GM13976 (cell line): ENCODE results near the gene SRGAP1.

Experiments used
- DNase-seq: peaks from one replicate; pipeline ENCODE4 v3.0.0; 2012; ENCODE audit warnings: low spot score
- in situ Hi-C: fragments of 300-500 bp; cut with MboI; formaldehyde crosslinking; loops from one replicate; pipeline ENCODE4 v1.12.0; 2022; ENCODE audit warnings: low sequenced_read_pairs, mixed read lengths, inconsistent platforms; ENCODE audit not compliant: unreplicated experiment
- TF ChIP-seq, protein P1 (sequence below): IDR thresholded peaks from 2 replicates; pipeline ENCODE4 v1.5.1; 2012; ENCODE audit warnings: borderline replicate concordance, mild to moderate bottlenecking; ENCODE audit not compliant: insufficient read depth; ENCODE audit errors: extremely low read depth, missing control alignments, control extremely low read depth

The SRGAP1 gene

GRCh38 chr12:63997198-63997597 is 152.7 kb downstream of the SRGAP1 start:
- in situ Hi-C loops, result no loop called here
- no peak for DNase-seq
- TF ChIP-seq, protein P1, sequence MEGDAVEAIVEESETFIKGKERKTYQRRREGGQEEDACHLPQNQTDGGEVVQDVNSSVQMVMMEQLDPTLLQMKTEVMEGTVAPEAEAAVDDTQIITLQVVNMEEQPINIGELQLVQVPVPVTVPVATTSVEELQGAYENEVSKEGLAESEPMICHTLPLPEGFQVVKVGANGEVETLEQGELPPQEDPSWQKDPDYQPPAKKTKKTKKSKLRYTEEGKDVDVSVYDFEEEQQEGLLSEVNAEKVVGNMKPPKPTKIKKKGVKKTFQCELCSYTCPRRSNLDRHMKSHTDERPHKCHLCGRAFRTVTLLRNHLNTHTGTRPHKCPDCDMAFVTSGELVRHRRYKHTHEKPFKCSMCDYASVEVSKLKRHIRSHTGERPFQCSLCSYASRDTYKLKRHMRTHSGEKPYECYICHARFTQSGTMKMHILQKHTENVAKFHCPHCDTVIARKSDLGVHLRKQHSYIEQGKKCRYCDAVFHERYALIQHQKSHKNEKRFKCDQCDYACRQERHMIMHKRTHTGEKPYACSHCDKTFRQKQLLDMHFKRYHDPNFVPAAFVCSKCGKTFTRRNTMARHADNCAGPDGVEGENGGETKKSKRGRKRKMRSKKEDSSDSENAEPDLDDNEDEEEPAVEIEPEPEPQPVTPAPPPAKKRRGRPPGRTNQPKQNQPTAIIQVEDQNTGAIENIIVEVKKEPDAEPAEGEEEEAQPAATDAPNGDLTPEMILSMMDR, result no peak

- TF ChIP-seq, protein P1, result no peak
- no peak for DNase-seq
- in situ Hi-C loops, result no loop called here
Measured at GRCh38 chr12:63998584-63998983, 154.1 kb downstream of the SRGAP1 start.

DNA sequence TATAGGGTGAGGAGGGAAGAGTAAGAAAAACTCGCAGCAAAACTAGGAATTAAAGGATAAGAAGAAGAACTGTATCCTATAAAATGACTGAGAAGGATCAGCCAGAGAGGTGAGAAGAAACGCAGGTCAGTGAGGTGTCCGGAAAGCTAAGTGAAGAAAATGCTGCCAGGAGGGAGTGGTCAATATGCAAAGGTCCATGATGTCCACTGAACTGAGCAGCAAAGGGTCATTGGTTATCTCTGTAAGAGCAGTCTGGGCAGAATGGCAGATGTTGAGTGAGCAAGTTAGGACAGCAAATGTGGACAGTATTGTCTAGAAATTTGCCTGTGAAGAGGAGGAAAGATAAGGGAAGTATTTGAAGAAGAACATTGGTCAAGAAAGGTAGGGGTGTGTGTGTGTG is 155.4 kb downstream of the SRGAP1 start:
- in situ Hi-C loops, result no loop called here
- no peak for DNase-seq
- TF ChIP-seq, protein P1, result no peak

DNA sequence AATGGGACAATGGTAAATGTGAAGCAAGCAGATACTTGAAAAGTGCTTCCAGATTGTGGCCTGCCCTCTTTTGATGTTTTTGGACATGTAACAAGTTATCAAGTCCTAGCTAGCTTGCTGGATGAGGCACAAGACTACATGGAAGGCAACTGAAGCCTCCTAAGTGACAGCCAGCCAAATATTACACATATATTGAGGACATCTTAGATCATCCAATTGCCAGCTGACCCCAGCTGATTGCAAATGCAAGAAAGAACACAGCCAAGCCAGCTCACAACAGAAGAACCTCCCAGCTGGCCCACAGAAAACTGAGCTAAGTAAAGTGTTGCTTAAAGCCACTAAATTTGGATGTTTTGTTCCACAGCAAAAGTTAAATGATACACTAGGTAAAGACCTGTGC is 156.9 kb downstream of the SRGAP1 start:
- in situ Hi-C loops, result no loop called here
- DNase-seq, result no peak
- TF ChIP-seq, protein P1, result no peak

GRCh38 chr12:64004641-64005040 is 160.1 kb downstream of the SRGAP1 start:
- no peak for DNase-seq
- TF ChIP-seq, protein P1, result no peak
- in situ Hi-C loops, result no loop called here

GRCh38 chr12:64006211-64006825 is 161.8 kb downstream of the SRGAP1 start:
- DNase-seq, result no peak
- TF ChIP-seq, protein P1, result no peak
- in situ Hi-C loops, result no loop called here
